GM21390 (cell line): ENCODE data around the gene MCM9.
A peak's percentile ranks its signal among the peaks of the same experiment; 100 is the strongest.
"Not testable (repeated sequence)": the region's sequence is repeated elsewhere in the genome, so short reads cannot be mapped to it uniquely, and the experiment has no call there.

Experiments
- ATAC-seq: cut with Tn5 transposase; IDR thresholded peaks from one replicate; pipeline ENCODE4 v1.9.1; 2021; ENCODE audit not compliant: unreplicated experiment

The MCM9 gene

DNA sequence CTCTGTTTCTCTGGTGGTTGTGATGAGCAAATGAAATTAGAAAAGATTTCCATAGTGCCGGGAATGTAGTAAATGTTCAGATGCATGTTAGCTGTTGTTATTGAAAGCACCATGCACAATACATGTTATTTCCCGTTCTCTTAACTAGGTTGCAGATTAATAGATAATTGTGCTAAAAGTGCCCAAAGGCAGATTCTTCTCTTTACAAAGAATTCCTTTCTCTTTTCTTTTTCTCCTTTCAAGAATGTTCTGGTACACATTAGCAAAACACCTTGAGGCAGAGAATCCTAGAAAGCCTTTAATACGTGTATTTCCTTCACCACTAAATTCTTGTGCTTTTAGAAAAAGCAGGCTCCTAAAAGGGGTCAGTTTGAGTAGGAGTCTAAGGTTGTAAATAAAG lies 162.1 kb downstream of the MCM9 start:
- ATAC-seq: no peak

DNA sequence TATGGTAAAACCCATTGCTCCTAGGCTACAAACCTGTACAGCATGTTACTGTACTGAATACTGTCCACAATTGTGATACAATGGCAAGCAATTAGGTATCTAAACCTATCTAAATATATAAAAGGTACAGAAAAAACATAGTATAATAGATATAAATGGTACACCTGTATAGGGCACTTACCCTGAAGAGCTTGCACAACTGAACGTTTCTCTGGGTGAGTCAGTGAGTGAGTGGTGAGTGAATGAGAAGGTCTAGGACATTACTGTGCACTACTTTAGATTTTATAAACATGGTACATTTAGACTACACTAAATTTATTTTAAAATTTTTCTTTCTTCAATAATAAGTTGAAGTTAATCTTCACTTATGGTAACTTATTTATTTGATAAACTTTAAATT lies 163.7 kb downstream of the MCM9 start:
- ATAC-seq: no peak

DNA sequence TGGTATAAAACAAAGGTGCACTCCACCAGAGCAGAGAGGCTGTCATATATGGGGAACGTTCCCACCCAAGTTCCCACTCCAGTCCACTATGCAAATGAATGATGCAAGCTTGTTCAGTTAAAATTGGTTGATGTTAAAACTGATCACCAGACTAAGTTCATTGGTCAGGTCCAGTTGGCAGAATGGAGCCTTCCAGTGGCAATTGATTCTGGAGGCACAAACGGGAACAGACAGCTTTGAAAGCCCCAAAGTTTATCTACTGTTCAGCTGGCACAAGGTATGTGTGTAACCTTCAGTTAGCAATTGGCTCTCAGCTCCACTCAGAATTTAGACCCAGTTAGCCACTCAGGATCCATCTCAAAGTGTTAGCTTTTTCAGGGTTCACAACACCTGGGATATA lies 164.1 kb downstream of the MCM9 start:
- no peak for ATAC-seq

DNA sequence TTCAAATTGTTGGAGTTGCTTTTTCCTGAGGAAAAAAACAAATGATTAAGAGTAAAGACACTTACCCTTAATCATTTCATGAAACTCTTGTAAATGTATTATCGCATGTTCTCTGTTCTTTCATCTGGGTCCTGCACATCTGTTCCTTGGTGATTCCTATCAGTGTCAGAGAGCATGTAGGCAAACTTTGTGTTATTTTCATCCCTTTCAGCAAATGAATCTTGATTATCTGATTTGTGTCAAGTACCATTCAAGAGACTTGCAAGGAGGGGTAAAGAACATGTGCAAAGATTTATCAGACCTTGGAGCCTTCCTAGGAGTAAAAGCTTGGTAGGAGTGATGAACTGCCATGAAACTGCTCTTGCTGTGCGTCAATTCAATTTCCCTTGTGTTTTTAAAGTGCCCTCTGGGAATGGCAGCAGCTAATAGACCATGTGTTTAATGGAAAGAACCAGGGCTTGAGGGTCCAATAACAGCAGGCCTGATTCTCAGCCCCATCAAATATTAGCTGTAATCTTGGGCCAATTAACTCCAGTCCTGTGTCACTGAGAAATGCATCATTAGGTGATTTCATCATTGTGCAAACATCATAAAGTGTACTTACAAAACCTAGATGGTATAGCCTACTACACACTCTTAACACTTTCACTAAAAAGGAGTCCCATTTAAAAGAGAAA lies 164.7 kb downstream of the MCM9 start:
- no peak for ATAC-seq

DNA sequence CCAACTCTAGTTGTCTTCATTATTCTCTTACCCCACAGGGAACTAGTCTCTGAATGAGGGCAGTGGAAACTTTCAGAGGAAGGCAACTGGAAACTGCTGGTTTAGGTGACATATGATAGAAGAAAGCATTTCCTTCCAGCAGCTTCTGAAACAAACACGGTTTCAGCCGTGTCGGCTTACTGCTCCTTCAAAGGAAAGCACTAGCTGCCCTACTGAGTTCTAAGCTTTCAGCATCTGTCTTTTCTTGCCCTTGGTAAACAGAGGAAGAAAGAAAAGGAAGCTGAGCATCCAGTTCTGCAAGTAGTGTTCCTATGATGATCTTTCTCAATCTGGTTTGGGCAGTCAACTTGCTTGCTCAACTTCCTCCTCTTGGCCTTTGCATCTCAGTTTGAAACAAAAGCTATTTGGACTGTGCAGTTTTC lies 166.0 kb downstream of the MCM9 start:
- peak; percentile 55 for ATAC-seq

DNA sequence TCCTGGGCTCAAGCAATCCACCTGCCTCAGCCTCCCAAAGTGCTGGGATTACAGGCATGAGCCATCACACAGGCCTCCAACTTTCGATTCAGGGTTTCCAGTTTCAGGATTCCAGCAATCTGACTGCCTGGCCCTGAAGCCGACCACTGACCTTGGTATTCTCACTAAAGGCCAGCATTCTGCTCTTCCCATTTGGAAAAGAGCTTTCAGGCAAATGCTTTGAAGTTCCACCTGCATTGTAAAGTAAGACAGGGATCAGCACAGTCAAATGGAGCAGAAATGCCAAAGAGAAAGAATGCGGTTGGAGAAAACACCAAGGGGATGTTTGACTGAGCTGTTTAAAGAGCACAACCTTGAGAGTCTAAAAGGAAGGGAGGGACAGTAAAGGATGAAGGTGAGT lies 166.5 kb downstream of the MCM9 start:
- ATAC-seq: no peak

DNA sequence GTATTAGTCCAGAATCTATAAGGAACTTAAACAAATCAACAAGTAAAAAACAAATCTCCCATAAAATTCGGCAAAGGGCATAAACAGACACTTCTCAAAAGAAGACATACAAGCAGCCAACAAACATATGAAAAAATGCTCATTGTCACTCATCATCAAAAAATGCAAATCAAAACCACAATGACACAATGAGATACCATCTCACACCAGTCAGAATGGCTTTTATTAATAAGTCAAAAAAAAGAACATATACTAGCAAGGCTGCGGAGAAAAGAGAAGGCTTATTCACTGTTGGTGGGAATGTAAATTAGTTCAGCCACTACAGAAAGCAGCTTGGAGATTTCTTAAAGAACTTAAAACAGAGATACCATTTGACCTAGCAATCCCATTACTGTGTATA lies 169.6 kb downstream of the MCM9 start:
- not testable (repeated sequence) for ATAC-seq

DNA sequence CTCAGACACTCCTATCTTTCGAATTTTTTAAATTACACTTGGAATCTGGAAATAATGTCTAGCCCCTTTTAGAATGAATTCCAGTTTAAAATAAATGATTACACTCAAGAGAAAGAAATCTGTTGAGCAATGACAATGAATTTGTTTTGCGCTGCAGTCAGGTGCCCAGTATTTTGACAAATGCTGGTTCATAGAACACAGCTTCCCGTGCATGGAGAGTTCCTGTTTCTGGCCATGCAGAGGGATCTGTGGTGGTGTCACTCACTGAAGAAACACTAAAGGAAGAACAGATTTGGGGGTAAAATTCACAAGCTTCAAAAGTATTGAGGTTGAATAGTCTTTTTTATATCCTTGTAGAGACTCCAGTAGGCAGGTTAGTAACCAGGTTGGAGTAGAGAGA lies 170.2 kb downstream of the MCM9 start:
- ATAC-seq: no peak
